ENCODE data around the gene PSORS1C2.

GRCh38 chr6:31170600-31170881, 31.7 kb upstream of the PSORS1C2 start, which contains the start of gene POU5F1:
- no peak for TF ChIP-seq CTCF (IDR thresholded peaks at IDR 0.05)
- no peak for TF ChIP-seq EZH2 (IDR thresholded peaks at IDR 0.05; ENCODE audit: borderline replicate concordance, insufficient read depth, low read depth, low read length, poor library complexity, severe bottlenecking)
